RWPE2 (cell line): ENCODE data around the gene PTOV1.

Experiments used
- ATAC-seq: fragments of 200-7000 bp; cut with Tn5 transposase; 3 replicates; pipeline ENCODE4 v1.9.1; 2021; ENCODE audit warnings: low read depth
- DNase-seq: peaks from one replicate; pipeline ENCODE4 v3.0.0-alpha.2; 2020; ENCODE audit warnings: low spot score
- H3K27ac ChIP-seq: fragments of 450-650 bp; 2 replicates; pipeline ENCODE4 v1.5.1; 2017; ENCODE audit warnings: mild to moderate bottlenecking; ENCODE audit not compliant: poor library complexity, severe bottlenecking
- H3K27me3 ChIP-seq: fragments of 250-450 bp; sonication (Bioruptor Pico); 2 replicates; pipeline ENCODE4 v1.5.1; 2021; ENCODE audit warnings: mild to moderate bottlenecking, moderate library complexity; ENCODE audit not compliant: insufficient read depth, poor library complexity, severe bottlenecking
- H3K36me3 ChIP-seq: fragments of 250-450 bp; sonication (Bioruptor Pico); 2 replicates; pipeline ENCODE4 v1.5.1; 2020; ENCODE audit warnings: low read depth, mild to moderate bottlenecking, moderate library complexity
- H3K4me1 ChIP-seq: fragments of 250-450 bp; sonication (Bioruptor Pico); 2 replicates; pipeline ENCODE4 v1.5.1; 2021; ENCODE audit warnings: mild to moderate bottlenecking, moderate library complexity; ENCODE audit not compliant: insufficient read depth, poor library complexity, severe bottlenecking
- H3K4me3 ChIP-seq: fragments of 250-450 bp; sonication (Bioruptor Pico); 2 replicates; pipeline ENCODE4 v1.5.1; 2021; ENCODE audit warnings: mild to moderate bottlenecking, moderate library complexity; ENCODE audit not compliant: severe bottlenecking
- H3K9me3 ChIP-seq: fragments of 250-450 bp; sonication (Bioruptor Pico); 2 replicates; pipeline ENCODE4 v1.5.1; 2021; ENCODE audit warnings: mild to moderate bottlenecking, moderate library complexity; ENCODE audit not compliant: severe bottlenecking
- TF ChIP-seq, protein P1 (sequence below): fragments of 450-650 bp; IDR thresholded peaks from one replicate; pipeline ENCODE4 v1.5.1; 2017; ENCODE audit warnings: mild to moderate bottlenecking, moderate library complexity; ENCODE audit not compliant: poor library complexity, severe bottlenecking

PTOV1 gene

DNA sequence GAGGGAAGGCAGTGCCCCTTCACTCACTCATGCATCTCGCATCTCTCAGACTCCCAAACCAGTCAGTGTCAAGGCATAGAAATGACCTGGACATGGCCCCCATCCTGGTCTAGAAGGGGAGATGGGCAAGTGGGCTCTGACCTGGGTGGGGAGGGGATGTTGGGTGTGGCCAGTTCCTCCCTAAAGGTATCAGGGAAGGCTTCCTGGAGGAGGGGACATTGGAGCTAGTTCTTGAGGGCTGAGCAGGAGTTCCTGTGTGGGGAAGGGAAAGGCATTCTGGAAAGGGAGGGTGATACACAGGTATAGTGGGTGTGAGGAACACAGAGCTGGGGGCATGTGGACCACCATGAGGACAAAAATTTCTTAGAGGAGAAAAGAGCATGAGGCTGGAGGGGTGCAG is 41.8 kb downstream of the PTOV1 start:
- no peaks in the 10 kb centered on the region for H3K4me1 ChIP-seq
- H3K4me3 ChIP-seq = no peak overlapping the region
- TF ChIP-seq, protein P1, sequence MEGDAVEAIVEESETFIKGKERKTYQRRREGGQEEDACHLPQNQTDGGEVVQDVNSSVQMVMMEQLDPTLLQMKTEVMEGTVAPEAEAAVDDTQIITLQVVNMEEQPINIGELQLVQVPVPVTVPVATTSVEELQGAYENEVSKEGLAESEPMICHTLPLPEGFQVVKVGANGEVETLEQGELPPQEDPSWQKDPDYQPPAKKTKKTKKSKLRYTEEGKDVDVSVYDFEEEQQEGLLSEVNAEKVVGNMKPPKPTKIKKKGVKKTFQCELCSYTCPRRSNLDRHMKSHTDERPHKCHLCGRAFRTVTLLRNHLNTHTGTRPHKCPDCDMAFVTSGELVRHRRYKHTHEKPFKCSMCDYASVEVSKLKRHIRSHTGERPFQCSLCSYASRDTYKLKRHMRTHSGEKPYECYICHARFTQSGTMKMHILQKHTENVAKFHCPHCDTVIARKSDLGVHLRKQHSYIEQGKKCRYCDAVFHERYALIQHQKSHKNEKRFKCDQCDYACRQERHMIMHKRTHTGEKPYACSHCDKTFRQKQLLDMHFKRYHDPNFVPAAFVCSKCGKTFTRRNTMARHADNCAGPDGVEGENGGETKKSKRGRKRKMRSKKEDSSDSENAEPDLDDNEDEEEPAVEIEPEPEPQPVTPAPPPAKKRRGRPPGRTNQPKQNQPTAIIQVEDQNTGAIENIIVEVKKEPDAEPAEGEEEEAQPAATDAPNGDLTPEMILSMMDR = no peak
- H3K36me3 ChIP-seq = no peaks in the 10 kb centered on the region
- DNase-seq (no peak), ATAC-seq (no peak)
- H3K27me3 ChIP-seq = no peaks in the 10 kb centered on the region
- no peak overlapping the region for H3K27ac ChIP-seq
- H3K9me3 ChIP-seq = no peaks in the 10 kb centered on the region

DNA sequence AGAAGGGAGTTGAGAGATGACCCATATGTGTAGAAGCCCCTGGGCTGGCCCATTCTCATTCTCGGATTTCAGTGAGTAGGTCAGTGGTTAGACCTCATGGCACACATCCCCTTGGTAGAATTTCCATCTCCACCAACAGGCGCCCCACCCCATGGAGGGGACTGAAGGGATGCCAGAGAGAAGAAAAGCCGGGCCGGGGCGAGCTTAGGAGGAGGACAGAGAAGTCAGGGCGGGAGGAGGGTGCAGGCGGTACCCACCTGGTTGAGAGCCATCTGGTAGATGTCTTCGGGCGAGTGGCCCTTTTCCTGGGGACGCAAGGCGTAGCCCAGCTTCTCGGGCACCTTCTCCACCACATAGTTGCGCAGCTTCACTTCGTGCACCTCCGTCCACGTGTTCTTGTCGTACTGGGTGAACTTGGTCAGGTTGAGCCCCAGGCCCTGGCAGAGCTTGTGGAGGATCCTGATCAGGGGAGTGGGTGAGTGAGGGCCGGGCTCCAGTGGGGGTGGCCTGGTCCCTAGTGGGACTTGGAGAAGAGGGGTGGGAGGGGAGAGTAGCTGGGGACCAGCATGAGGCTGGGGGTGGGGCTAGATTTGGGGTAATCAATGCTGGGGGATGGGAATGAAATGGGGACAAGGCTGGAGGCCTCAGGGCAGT is 43.2 kb downstream of the PTOV1 start:
- H3K27me3 ChIP-seq = no peaks in the 10 kb centered on the region
- TF ChIP-seq, protein P1 = no peak
- H3K36me3 ChIP-seq = no peaks in the 10 kb centered on the region
- no peaks in the 10 kb centered on the region for H3K4me1 ChIP-seq
- peak; percentile 61 for DNase-seq
- H3K27ac ChIP-seq = no peak overlapping the region
- no peaks in the 10 kb centered on the region for H3K9me3 ChIP-seq
- no peak overlapping the region for H3K4me3 ChIP-seq
- no peak for ATAC-seq

DNA sequence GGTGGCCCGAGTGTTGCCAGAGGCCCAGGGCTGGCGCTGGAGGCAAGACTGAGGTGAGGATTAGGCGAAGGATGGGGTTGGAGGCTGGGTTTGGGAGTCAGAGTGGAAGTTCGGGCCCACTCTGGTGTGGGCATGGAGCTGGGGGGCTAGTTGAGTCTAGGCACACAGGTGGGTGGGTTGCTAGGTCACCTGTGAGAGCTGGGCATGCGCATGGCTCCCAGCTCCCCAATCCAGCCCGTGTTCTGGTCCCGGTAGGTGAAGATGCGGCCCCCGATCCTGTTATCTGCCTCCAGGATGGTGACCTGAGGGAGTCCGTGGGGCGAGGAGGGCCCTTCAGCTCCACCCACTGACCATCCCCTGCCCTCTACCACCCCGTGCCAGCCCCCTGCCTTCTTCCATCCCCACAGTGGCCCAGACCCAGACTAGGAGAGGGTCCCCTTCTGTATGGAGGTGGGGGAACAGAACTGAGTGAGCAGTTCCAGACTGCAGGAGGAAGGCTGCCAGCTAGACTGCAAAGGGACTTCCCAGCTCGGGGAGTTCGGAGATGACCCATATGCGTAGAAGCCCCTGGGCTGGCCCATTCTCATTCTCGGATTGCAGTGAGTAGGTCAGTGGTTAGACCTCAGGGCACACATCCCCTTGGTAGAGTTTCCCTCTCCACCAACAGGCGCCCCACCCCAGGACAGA is 44.1 kb downstream of the PTOV1 start:
- no peak overlapping the region for H3K27ac ChIP-seq
- H3K9me3 ChIP-seq = no peaks in the 10 kb centered on the region
- H3K4me1 ChIP-seq = no peaks in the 10 kb centered on the region
- TF ChIP-seq, protein P1 = no peak
- no peak for ATAC-seq
- H3K27me3 ChIP-seq = no peaks in the 10 kb centered on the region
- no peak overlapping the region for H3K4me3 ChIP-seq
- DNase-seq = peak; percentile 43
- H3K36me3 ChIP-seq = no peaks in the 10 kb centered on the region

DNA sequence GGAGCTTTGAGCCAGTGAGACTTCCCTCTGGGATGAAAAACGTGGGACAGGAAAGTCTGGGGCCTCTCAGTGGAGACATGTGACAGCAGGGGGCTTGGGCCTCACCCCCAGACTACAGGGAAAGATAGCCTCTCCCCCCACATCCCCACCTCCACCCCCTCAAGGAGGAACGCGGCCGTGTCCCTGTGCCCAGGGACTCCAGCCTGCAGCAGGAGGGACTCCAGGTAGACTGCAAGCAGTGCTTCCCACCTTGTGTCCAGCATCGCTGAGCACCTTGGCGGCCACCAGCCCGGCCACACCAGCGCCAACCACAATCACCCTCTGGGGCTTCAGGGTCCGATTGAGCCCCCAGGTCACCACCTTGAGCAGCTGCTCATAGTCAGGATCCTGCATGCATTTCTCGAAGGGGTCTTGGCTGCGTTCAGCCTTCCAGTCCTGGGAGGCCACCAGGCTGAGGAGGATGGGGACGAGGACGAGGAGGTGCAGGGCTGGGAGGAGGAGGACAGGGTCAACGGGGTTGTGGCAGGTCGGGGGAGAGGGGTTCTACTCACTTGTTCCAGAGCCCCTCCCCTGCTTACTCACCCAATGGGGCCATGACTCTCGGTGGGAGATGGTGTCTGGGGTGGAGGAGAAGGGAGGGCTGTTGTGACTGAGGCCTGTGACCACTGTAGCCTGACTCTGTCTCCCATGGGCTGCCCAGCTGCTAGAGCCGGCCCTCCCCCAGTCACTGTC is 44.8 kb downstream of the PTOV1 start:
- Histone ChIP-seq H3K9me3 (no peaks in the 10 kb centered on the region), H3K4me3 (no peak overlapping the region), H3K4me1 (no peaks in the 10 kb centered on the region), H3K36me3 (no peaks in the 10 kb centered on the region), H3K27me3 (no peaks in the 10 kb centered on the region), H3K27ac (no peak overlapping the region)
- ATAC-seq (no peak), DNase-seq (no peak)
- TF ChIP-seq, protein P1 = no peak
